A549 (cell line): ENCODE results near the gene CBLN1. TPM values are rescaled to one million over a fixed set of nuclear protein-coding genes. Genes with fewer than 3 reads are reported as not detected.

ENCODE experiments used
- ATAC-seq, 2 experiments: fragments of 200-7000 bp in 1 of 2; fragments of >200 bp in 1 of 2; cut with Nextera tagmentation in 1 of 2; cut with Tn5 transposase in 1 of 2; 3 replicates each; pipeline versions ENCODE4 v1.8.0 to v1.9.1; 2018 to 2020; ENCODE audit warnings: mild to moderate bottlenecking in 1 of 2, moderate library complexity in 1 of 2
- CTCF ChIA-PET: fragments of 300-600 bp; sonication (Branson Sonifier 250); formaldehyde crosslinking; extraction: SDS; loops from one replicate; lab custom pipeline; 2021; ENCODE audit warnings: antibody characterized with exemption, inconsistent platforms; lab: Yijun Ruan, JAX
- POLR2A ChIA-PET: fragments of 350-600 bp; formaldehyde crosslinking; extraction: SDS; loops from one replicate; lab custom pipeline; 2021; ENCODE audit warnings: antibody characterized with exemption, inconsistent platforms; lab: Yijun Ruan, JAX
- DNase-seq, 2 experiments: peaks; one replicate each; pipeline versions ENCODE4 v3.0.0 to v3.0.0-alpha.2; 2011 to 2016; ENCODE audit warnings: low read depth in 1 of 2, low spot score in 1 of 2
- FAIRE-seq: peaks from 2 replicates; lab custom pipeline; 2011; peaks lifted over from hg19 to GRCh38; lab: Jason Lieb, UNC
- H3K27ac ChIP-seq, 2 experiments: fragments of >200 bp; sonication (Bioruptor Twin); formaldehyde crosslinking; 3 replicates each; pipeline ENCODE4 v1.5.1; 2016 to 2017
- H3K4me1 ChIP-seq: fragments of >200 bp; sonication (Bioruptor Twin); formaldehyde crosslinking; 3 replicates; pipeline ENCODE4 v1.6.1; 2016
- H3K4me2 ChIP-seq: fragments of >200 bp; sonication (Bioruptor Twin); formaldehyde crosslinking; 3 replicates; pipeline ENCODE4 v1.6.1; 2016
- H3K4me3 ChIP-seq: fragments of >200 bp; sonication (Bioruptor Twin); formaldehyde crosslinking; 3 replicates; pipeline ENCODE4 v1.5.1; 2016
- H3K9me3 ChIP-seq: fragments of >200 bp; sonication (Bioruptor Twin); formaldehyde crosslinking; 3 replicates; pipeline ENCODE4 v1.6.1; 2016
- BCL3 ChIP-seq: fragments of >200 bp; sonication (Bioruptor Twin); formaldehyde crosslinking; IDR thresholded peaks from 3 replicates; pipeline ENCODE4 v1.6.1; 2016
- CBX8 ChIP-seq: fragments of 200-600 bp; sonication (generic); IDR thresholded peaks from 2 replicates; pipeline ENCODE4 v1.6.1; 2016
- CHD2 ChIP-seq: fragments of 150-350 bp; IDR thresholded peaks from 2 replicates; pipeline ENCODE4 v1.6.1; 2014; ENCODE audit warnings: low read length; ENCODE audit not compliant: partially characterized antibody
- CHD4 ChIP-seq: fragments of 200-600 bp; sonication (generic); IDR thresholded peaks from 2 replicates; pipeline ENCODE4 v1.6.1; 2016; ENCODE audit warnings: antibody characterized with exemption, mild to moderate bottlenecking, borderline replicate concordance
- E2F6 ChIP-seq: IDR thresholded peaks from 2 replicates; pipeline ENCODE4 v1.6.1; 2012; ENCODE audit warnings: low read depth, borderline replicate concordance
- EHF ChIP-seq: fragments of 250-450 bp; sonication (Bioruptor Pico); IDR thresholded peaks from 2 replicates; pipeline ENCODE4 v1.5.0; 2020; ENCODE audit warnings: mild to moderate bottlenecking
- ESRRA ChIP-seq: fragments of 150-350 bp; IDR thresholded peaks from 2 replicates; pipeline ENCODE4 v1.6.1; 2014; ENCODE audit warnings: mild to moderate bottlenecking, low read length, borderline replicate concordance
- GATA3 ChIP-seq: IDR thresholded peaks from 2 replicates; pipeline ENCODE4 v1.6.1; 2012; ENCODE audit warnings: borderline replicate concordance
- HEYL ChIP-seq: fragments of 250-450 bp; sonication (Bioruptor Pico); IDR thresholded peaks from 2 replicates; pipeline ENCODE4 v1.8.0; 2021; ENCODE audit warnings: mild to moderate bottlenecking, moderate library complexity
- HMGXB4 ChIP-seq: fragments of 250-450 bp; sonication (Bioruptor Pico); IDR thresholded peaks from 2 replicates; pipeline ENCODE4 v1.5.0; 2021; ENCODE audit warnings: mild to moderate bottlenecking, moderate library complexity, borderline replicate concordance
- HOXB5 ChIP-seq: fragments of 250-450 bp; sonication (Bioruptor Pico); IDR thresholded peaks from 2 replicates; pipeline ENCODE4 v1.5.0; 2020; ENCODE audit warnings: mild to moderate bottlenecking, moderate library complexity
- KDM1A ChIP-seq: fragments of 200-600 bp; sonication (generic); IDR thresholded peaks from 2 replicates; pipeline ENCODE4 v1.6.1; 2016; ENCODE audit warnings: low read depth, mild to moderate bottlenecking
- NR3C1 ChIP-seq: fragments of >200 bp; sonication (Bioruptor Twin); formaldehyde crosslinking; IDR thresholded peaks from 3 replicates; pipeline ENCODE4 v1.6.1; 2017
- PHF8 ChIP-seq: fragments of 200-600 bp; sonication (generic); IDR thresholded peaks from 2 replicates; pipeline ENCODE4 v1.6.1; 2016; ENCODE audit warnings: low read depth, mild to moderate bottlenecking, antibody characterized with exemption, moderate library complexity, borderline replicate concordance
- REST ChIP-seq: fragments of 200-600 bp; sonication (generic); IDR thresholded peaks from 2 replicates; pipeline ENCODE4 v1.6.1; 2016; ENCODE audit warnings: antibody characterized with exemption, mild to moderate bottlenecking, moderate library complexity
- RFX5 ChIP-seq: fragments of 450-650 bp; IDR thresholded peaks from 2 replicates; pipeline ENCODE4 v1.7.1; 2014; ENCODE audit warnings: antibody characterized with exemption, mild to moderate bottlenecking, moderate library complexity
- TFCP2L1 ChIP-seq: fragments of 250-450 bp; sonication (Bioruptor Pico); IDR thresholded peaks from 2 replicates; pipeline ENCODE4 v1.5.0; 2021; ENCODE audit warnings: mild to moderate bottlenecking
- WGBS: methylation state at CpG from one replicate; pipeline ENCODE4 v1.1.6; 2017; ENCODE audit errors: missing lambda C conversion rate; 5-methylcytosine and 5-hydroxymethylcytosine counted together
- polyA plus RNA-seq, 4 experiments: library from polyadenylated mRNA; depleted of rRNA in 3 of 4; stranded (reverse); fragments of >200 nt; fragmentation: RNase III in 1 of 4; extraction: RNeasy Plus Mini Kit Qiagen cat#74134 plus additional on column Dnase treatment in 1 of 4; gene quantifications; 2 replicates in 3 of 4; 3 replicates in 1 of 4; pipeline ENCODE4 v1.2.3, GENCODE V29; 2011 to 2017

Gene CBLN1
- polyA plus RNA-seq, 2 of the 4 experiments (the other 2 are of a cell fraction) = 0.04 TPM; not detected in 1

GRCh38 chr16:49274591-49274990, 7.0 kb downstream of the CBLN1 start:
- FAIRE-seq (no peak), ATAC-seq (no peak), DNase-seq (no peak)
- WGBS = 12% methylated on average over 8 of the region's 11 CpGs
- Histone ChIP-seq H3K9me3 (no peaks in the 10 kb centered on the region), H3K27ac (no peak overlapping the region), H3K4me1 (no peaks in the 10 kb centered on the region), H3K4me3 (no peak overlapping the region), H3K4me2 (no peak overlapping the region)
- ChIA-PET POLR2A (no interaction called here), CTCF (interaction anchor here (1.6 kb wide), 1 partner anchor 8 kb away, joined by 5 read pairs; no protein-coding TSS in a partner anchor)
- TF ChIP-seq NR3C1 = no peak

- FAIRE-seq = no peak
- H3K4me1 ChIP-seq = no peaks in the 10 kb centered on the region
- no peak overlapping the region for H3K4me3 ChIP-seq
- 25% methylated on average over 3 of the region's 3 CpGs for WGBS
- no peak; a peak in 2 of 6 replicates for ATAC-seq
- H3K27ac ChIP-seq = no peak overlapping the region
- H3K4me2 ChIP-seq = no peak overlapping the region
- no peaks in the 10 kb centered on the region for H3K9me3 ChIP-seq
- DNase-seq = no peak
- POLR2A ChIA-PET = no interaction called here
- CTCF ChIA-PET = interaction anchor here (0.6 to 1.6 kb wide), 2 partner anchors 9 to 584 kb away, joined by 3 to 5 read pairs; no protein-coding TSS in a partner anchor
- no peak for TF ChIP-seq PHF8
- TF ChIP-seq RFX5 = no peak
- TF ChIP-seq E2F6 = no peak
- no peak for TF ChIP-seq EHF (CRISPR knock-in tag)
- TF ChIP-seq HOXB5 (CRISPR knock-in tag) = no peak
- TF ChIP-seq CBX8 = no peak
- TF ChIP-seq BCL3 = no peak
- TF ChIP-seq CHD2 = no peak
- no peak for TF ChIP-seq HMGXB4
- TF ChIP-seq TFCP2L1 (CRISPR knock-in tag) = no peak
- TF ChIP-seq ESRRA = no peak
- TF ChIP-seq KDM1A = no peak
- TF ChIP-seq CHD4 = no peak
- TF ChIP-seq REST = no peak
- TF ChIP-seq HEYL = no peak
These were observed 7.9 kb downstream of the CBLN1 start for GRCh38 chr16:49273771-49274170.

GRCh38 chr16:49271363-49271762, 10.3 kb downstream of the CBLN1 start:
- no peak overlapping the region for H3K4me2 ChIP-seq
- ATAC-seq = no peak
- no peak overlapping the region for H3K4me3 ChIP-seq
- WGBS = 0% methylated on average over 3 of the region's 3 CpGs
- no peak for FAIRE-seq
- H3K9me3 ChIP-seq = no peaks in the 10 kb centered on the region
- TF ChIP-seq GATA3 = no peak
- no peak overlapping the region for H3K27ac ChIP-seq
- no peaks in the 10 kb centered on the region for H3K4me1 ChIP-seq
- ChIA-PET CTCF (no interaction called here), POLR2A (no interaction called here)
- DNase-seq = no peak
